Type B pancreatic cell (in vitro differentiated cells): ENCODE results near the gene LARP4. TPM values are rescaled to one million over a fixed set of nuclear protein-coding genes. Genes with fewer than 3 reads are reported as not detected.
"Not testable (repeated sequence)": the region's sequence is repeated elsewhere in the genome, so short reads cannot be mapped to it uniquely, and the experiment has no call there.

Experiments used
- DNase-seq: peaks from one replicate; pipeline ENCODE4 v3.0.0; 2021; ENCODE audit warnings: mixed read lengths; ENCODE audit not compliant: unreplicated experiment; ENCODE audit errors: extremely low spot score
- H3K27ac Mint-ChIP-seq: 2 replicates; pipeline ENCODE4 v1.8.0; 2021; ENCODE audit warnings: mild to moderate bottlenecking, mixed read lengths
- H3K27me3 Mint-ChIP-seq: 2 replicates; pipeline ENCODE4 v1.8.0; 2021; ENCODE audit warnings: mixed read lengths
- H3K36me3 Mint-ChIP-seq: 2 replicates; pipeline ENCODE4 v1.8.0; 2021; ENCODE audit warnings: mixed read lengths
- H3K4me1 Mint-ChIP-seq: one replicate; pipeline ENCODE4 v1.8.0; 2021; ENCODE audit warnings: mixed read lengths; ENCODE audit not compliant: unreplicated experiment
- H3K4me3 Mint-ChIP-seq: 2 replicates; pipeline ENCODE4 v1.8.0; 2021; ENCODE audit warnings: mild to moderate bottlenecking, mixed read lengths
- H3K9me3 Mint-ChIP-seq: 2 replicates; pipeline ENCODE4 v1.8.0; 2021; ENCODE audit warnings: mixed read lengths
- CTCF ChIP-seq: fragments of 200-600 bp; sonication (generic); conservative IDR thresholded peaks from 2 replicates; pipeline ENCODE4 v1.5.0; 2021; ENCODE audit warnings: antibody characterized with exemption, mild to moderate bottlenecking
- total RNA-seq: library from RNA; stranded (reverse); gene quantifications from 2 replicates; pipeline ENCODE4 v1.2.1, GENCODE V29; 2021; ENCODE audit warnings: low replicate concordance

Gene LARP4
- total RNA-seq, 1 donor from 2014 or later, result 55.3 TPM

- Mint-ChIP-seq H3K4me3 (no peak overlapping the region), H3K4me1 (no peaks in the 10 kb centered on the region), H3K9me3 (no peaks in the 10 kb centered on the region), H3K27me3 (no peaks in the 10 kb centered on the region), H3K27ac (no peak overlapping the region), H3K36me3 (no peaks in the 10 kb centered on the region)
- TF ChIP-seq CTCF, result no peak
- DNase-seq, result no peak
Measured at GRCh38 chr12:50380761-50381325, 19.8 kb upstream of the LARP4 start.

GRCh38 chr12:50387487-50387886 is 13.2 kb upstream of the LARP4 start:
- no peak for DNase-seq
- no peak for TF ChIP-seq CTCF
- Mint-ChIP-seq H3K9me3 (no peaks in the 10 kb centered on the region), H3K27ac (peak overlapping the region; percentile 0), H3K27me3 (no peaks in the 10 kb centered on the region), H3K36me3 (no peaks in the 10 kb centered on the region), H3K4me1 (peaks cover 12% of the 10 kb centered on the region), H3K4me3 (peak overlapping the region; percentile 35)

- Mint-ChIP-seq H3K4me3 (peak overlapping the region; percentile 35), H3K9me3 (no peaks in the 10 kb centered on the region), H3K27me3 (no peaks in the 10 kb centered on the region), H3K36me3 (no peaks in the 10 kb centered on the region), H3K4me1 (peaks cover 12% of the 10 kb centered on the region), H3K27ac (peak overlapping the region; percentile 0)
- DNase-seq, result no peak
- TF ChIP-seq CTCF, result no peak
Measured at GRCh38 chr12:50387972-50388478, 12.7 kb upstream of the LARP4 start.

- H3K9me3 Mint-ChIP-seq, DNase-seq, H3K27me3 Mint-ChIP-seq, H3K27ac Mint-ChIP-seq, H3K4me3 Mint-ChIP-seq, H3K36me3 Mint-ChIP-seq: not testable (repeated sequence)
- H3K4me1 Mint-ChIP-seq, result peaks cover 12% of the 10 kb centered on the region
Measured at GRCh38 chr12:50388793-50389192, 11.9 kb upstream of the LARP4 start.

GRCh38 chr12:50390316-50390741 is 10.4 kb upstream of the LARP4 start:
- Mint-ChIP-seq H3K4me1 (peaks cover 12% of the 10 kb centered on the region), H3K9me3 (no peaks in the 10 kb centered on the region), H3K4me3 (no peak overlapping the region), H3K27ac (no peak overlapping the region), H3K36me3 (no peaks in the 10 kb centered on the region), H3K27me3 (no peaks in the 10 kb centered on the region)
- no peak for TF ChIP-seq CTCF
- DNase-seq, result no peak

GRCh38 chr12:50394469-50395029 is 6.1 kb upstream of the LARP4 start:
- no peaks in the 10 kb centered on the region for H3K27me3 Mint-ChIP-seq
- no peak overlapping the region for H3K27ac Mint-ChIP-seq
- no peak for TF ChIP-seq CTCF
- DNase-seq, result no peak
- H3K36me3 Mint-ChIP-seq, result no peaks in the 10 kb centered on the region
- H3K9me3 Mint-ChIP-seq, result no peaks in the 10 kb centered on the region
- H3K4me3 Mint-ChIP-seq, result no peak overlapping the region
- no peaks in the 10 kb centered on the region for H3K4me1 Mint-ChIP-seq
